CD14-positive monocyte (primary cell): Measurements from ENCODE around the gene COL4A4. TPM values are rescaled to one million over a fixed set of nuclear protein-coding genes. Genes with fewer than 3 reads are reported as not detected.

ENCODE experiments used
- DNase-seq, 3 donors: peaks; one replicate each; pipeline ENCODE4 v3.0.0-alpha.2; 2011 to 2022
- H2AFZ ChIP-seq: 2 replicates; pipeline ENCODE4 v1.6.0; 2012; ENCODE audit warnings: mild to moderate bottlenecking, low read depth, low read length, inconsistent platforms; ENCODE audit not compliant: insufficient read depth, poor library complexity, severe bottlenecking
- H3K27ac ChIP-seq, 2 donors: 1 replicate in 1 of 2; 2 replicates in 1 of 2; pipeline ENCODE4 v1.5.1; 2012 to 2013; ENCODE audit warnings: low read length in 2 of 2, control low read depth in 1 of 2, inconsistent platforms in 1 of 2, low read depth in 1 of 2, mild to moderate bottlenecking in 1 of 2
- H3K27me3 ChIP-seq, 2 donors: one replicate each; pipeline versions ENCODE4 v1.6.0 to v1.6.1; 2011 to 2013; ENCODE audit warnings: low read length in 2 of 2; ENCODE audit not compliant: control insufficient read depth in 2 of 2, insufficient read depth in 2 of 2
- H3K36me3 ChIP-seq, 2 donors: replicated peaks in 1 of 2; 1 replicate in 1 of 2; 2 replicates in 1 of 2; pipeline versions ENCODE4 v1.5.1 to v1.6.1; 2012 to 2013; ENCODE audit warnings: low read length in 2 of 2, control low read depth in 1 of 2, inconsistent platforms in 1 of 2, mild to moderate bottlenecking in 1 of 2; ENCODE audit not compliant: insufficient read depth in 2 of 2, control insufficient read depth in 1 of 2
- H3K4me1 ChIP-seq, 2 donors: 1 replicate in 1 of 2; 2 replicates in 1 of 2; pipeline versions ENCODE4 v1.5.1 to v1.6.1; 2012 to 2013; ENCODE audit warnings: low read length in 2 of 2, control low read depth in 1 of 2, inconsistent platforms in 1 of 2, mild to moderate bottlenecking in 1 of 2, moderate library complexity in 1 of 2; ENCODE audit not compliant: insufficient read depth in 2 of 2, control insufficient read depth in 1 of 2
- H3K4me2 ChIP-seq: replicated peaks from 2 replicates; pipeline ENCODE3; 2012; ENCODE audit warnings: low read length, moderate library complexity, mild to moderate bottlenecking; ENCODE audit not compliant: poor library complexity, severe bottlenecking; ENCODE audit errors: extremely low read depth
- H3K4me3 ChIP-seq, 3 experiments: fragments of 200-600 bp in 1 of 3; sonication (generic) in 1 of 3; replicated peaks in 1 of 3; 1 replicate in 2 of 3; 2 replicates in 1 of 3; pipeline ENCODE4 v1.5.1; 2011 to 2013; ENCODE audit warnings: low read length in 3 of 3, mild to moderate bottlenecking in 3 of 3, control low read depth in 2 of 3, low read depth in 2 of 3, inconsistent platforms in 1 of 3, moderate library complexity in 1 of 3
- H3K79me2 ChIP-seq: 2 replicates; pipeline ENCODE4 v1.6.0; 2012; ENCODE audit warnings: mild to moderate bottlenecking, control low read depth, inconsistent platforms, low read length, moderate library complexity; ENCODE audit not compliant: insufficient read depth
- H3K9ac ChIP-seq: 2 replicates; pipeline ENCODE4 v1.6.0; 2017; ENCODE audit warnings: low read length, mild to moderate bottlenecking; ENCODE audit not compliant: insufficient read depth, poor library complexity, severe bottlenecking
- H3K9me3 ChIP-seq, 2 donors: replicated peaks in 1 of 2; 1 replicate in 1 of 2; 2 replicates in 1 of 2; pipeline versions ENCODE4 v1.5.1 to v1.6.1; 2012 to 2013; ENCODE audit warnings: low read length in 2 of 2, control low read depth in 1 of 2; ENCODE audit not compliant: control insufficient read depth in 1 of 2, insufficient read depth in 1 of 2
- H4K20me1 ChIP-seq: 2 replicates; pipeline ENCODE4 v1.6.0; 2012; ENCODE audit warnings: mild to moderate bottlenecking, low read length, control low read depth, moderate library complexity; ENCODE audit not compliant: insufficient read depth
- H3K27ac Mint-ChIP-seq, 7 donors: one replicate each; pipeline ENCODE4 v1.8.0; 2020; ENCODE audit warnings: mild to moderate bottlenecking in 7 of 7, mixed read lengths in 7 of 7, moderate library complexity in 6 of 7, inconsistent platforms in 2 of 7
- H3K27me3 Mint-ChIP-seq, 3 donors: one replicate each; pipeline ENCODE4 v1.8.0; 2021 to 2022; ENCODE audit warnings: low read depth in 3 of 3, mild to moderate bottlenecking in 3 of 3, mixed read lengths in 3 of 3, moderate library complexity in 3 of 3, inconsistent platforms in 1 of 3
- H3K36me3 Mint-ChIP-seq, 2 donors: one replicate each; pipeline ENCODE4 v1.8.0; 2020; ENCODE audit warnings: mixed read lengths in 2 of 2, inconsistent platforms in 1 of 2, mild to moderate bottlenecking in 1 of 2
- H3K4me1 Mint-ChIP-seq: one replicate; pipeline ENCODE4 v1.8.0; 2020; ENCODE audit warnings: mild to moderate bottlenecking, mixed read lengths
- H3K4me3 Mint-ChIP-seq, 2 donors: one replicate each; pipeline ENCODE4 v1.8.0; 2020; ENCODE audit warnings: mild to moderate bottlenecking in 2 of 2, mixed read lengths in 2 of 2, moderate library complexity in 1 of 2
- H3K9me3 Mint-ChIP-seq, 7 donors: one replicate each; pipeline ENCODE4 v1.8.0; 2020 to 2022; ENCODE audit warnings: mixed read lengths in 7 of 7, mild to moderate bottlenecking in 6 of 7, moderate library complexity in 6 of 7, inconsistent platforms in 2 of 7
- CTCF ChIP-seq: fragments of 200-600 bp; IDR thresholded peaks from one replicate; pipeline ENCODE4 v1.8.0; 2022; ENCODE audit warnings: antibody characterized with exemption, mild to moderate bottlenecking
- WGBS: methylation state at CpG from one replicate; pipeline ENCODE4 v1.1.5; 2013; ENCODE audit warnings: missing lambda C conversion rate; ENCODE audit not compliant: insufficient coverage; 5-methylcytosine and 5-hydroxymethylcytosine counted together
- intact Hi-C, 2 donors: fragments of 100-400 bp; cut with micrococcal nuclease; formaldehyde crosslinking; loops; one replicate each; pipeline versions ENCODE4 v1.15.0 to v1.15.1; 2023
- polyA plus RNA-seq, 3 donors: library from polyadenylated mRNA; depleted of rRNA in 1 of 3; unstranded in 2 of 3; stranded (reverse) in 1 of 3; fragments of 300-500 nt in 2 of 3; fragments of >200 nt in 1 of 3; fragmentation: Illumina TruSeq in 2 of 3; gene quantifications; 1 replicate in 2 of 3; 2 replicates in 1 of 3; pipeline ENCODE4 v1.2.3, GENCODE V29; 2012 to 2021

Gene COL4A4
- polyA plus RNA-seq, 3 donors = 0.03 TPM; not detected in 2

GRCh38 chr2:227058888-227059399 is 105.1 kb downstream of the COL4A4 start:
- Mint-ChIP-seq H3K4me3 (no peak overlapping the region), H3K27me3 (peaks cover 1 to 4% (median 2%) of the 10 kb centered on the region in 3 donors), H3K9me3 (peaks cover 0 to 5% (median 0%) of the 10 kb centered on the region in 7 donors), H3K4me1 (no peaks in the 10 kb centered on the region), H3K27ac (no peak overlapping the region), H3K36me3 (no peaks in the 10 kb centered on the region)
- H4K20me1 ChIP-seq = no peaks in the 10 kb centered on the region
- H3K9ac ChIP-seq = no peak overlapping the region
- H3K27ac ChIP-seq = no peak overlapping the region
- H3K36me3 ChIP-seq = no peaks in the 10 kb centered on the region
- TF ChIP-seq CTCF = no peak
- DNase-seq = no peak
- no peak overlapping the region for H2AFZ ChIP-seq
- H3K27me3 ChIP-seq = no peaks in the 10 kb centered on the region
- no peaks in the 10 kb centered on the region for H3K79me2 ChIP-seq
- intact Hi-C loops = no loop called here
- no peak overlapping the region for H3K4me2 ChIP-seq
- no peaks in the 10 kb centered on the region for H3K9me3 ChIP-seq
- no peaks in the 10 kb centered on the region for H3K4me1 ChIP-seq
- no peak overlapping the region for H3K4me3 ChIP-seq
- 84% methylated on average over 5 of the region's 5 CpGs for WGBS

- H3K79me2 ChIP-seq = no peaks in the 10 kb centered on the region
- Mint-ChIP-seq H3K27ac (no peak overlapping the region), H3K36me3 (no peaks in the 10 kb centered on the region), H3K9me3 (peaks cover 0 to 5% (median 0%) of the 10 kb centered on the region in 7 donors), H3K4me1 (no peaks in the 10 kb centered on the region), H3K4me3 (no peak overlapping the region), H3K27me3 (peaks cover 1 to 4% (median 2%) of the 10 kb centered on the region in 3 donors)
- no peaks in the 10 kb centered on the region for H3K4me1 ChIP-seq
- no peak overlapping the region for H3K4me2 ChIP-seq
- TF ChIP-seq CTCF = no peak
- H2AFZ ChIP-seq = no peak overlapping the region
- H3K27ac ChIP-seq = no peak overlapping the region
- no peaks in the 10 kb centered on the region for H4K20me1 ChIP-seq
- no peaks in the 10 kb centered on the region for H3K9me3 ChIP-seq
- no CpG with 5 or more reads among the region's 3 CpGs for WGBS
- H3K27me3 ChIP-seq = no peaks in the 10 kb centered on the region
- no peak overlapping the region for H3K4me3 ChIP-seq
- no peak for DNase-seq
- intact Hi-C loops = no loop called here
- H3K9ac ChIP-seq = no peak overlapping the region
- H3K36me3 ChIP-seq = no peaks in the 10 kb centered on the region
These were observed 106.1 kb downstream of the COL4A4 start for GRCh38 chr2:227057743-227058447.
